CD4-positive, alpha-beta T cell treated with Interleukin-17A for 1 hour (primary cell): ENCODE data around the gene ALK.
"Not testable (repeated sequence)": the region's sequence is repeated elsewhere in the genome, so short reads cannot be mapped to it uniquely, and the experiment has no call there.

Source experiments
- DNase-seq: peaks from one replicate; pipeline ENCODE4 v3.0.0-alpha.2; 2020

The ALK gene

DNA sequence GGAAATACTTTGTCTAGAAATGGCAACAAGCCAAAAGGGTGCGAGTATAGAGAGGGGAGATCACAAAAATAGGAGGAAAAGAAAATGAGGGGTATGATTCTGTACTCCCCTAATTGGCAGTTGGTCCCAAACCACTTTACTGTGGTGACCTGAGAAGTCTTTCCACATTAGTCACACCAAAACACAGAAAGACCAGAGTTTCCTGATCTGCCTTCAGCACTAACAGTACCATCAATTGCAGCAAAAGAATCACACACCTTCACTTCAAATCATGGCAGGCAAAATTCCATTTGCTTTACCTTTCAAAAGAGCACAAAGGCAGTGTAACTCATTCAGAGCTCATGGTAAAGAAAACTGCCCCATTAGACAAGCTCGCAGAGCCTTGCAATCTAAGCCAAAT lies 86.8 kb downstream of the ALK start:
- DNase-seq, result no peak

DNA sequence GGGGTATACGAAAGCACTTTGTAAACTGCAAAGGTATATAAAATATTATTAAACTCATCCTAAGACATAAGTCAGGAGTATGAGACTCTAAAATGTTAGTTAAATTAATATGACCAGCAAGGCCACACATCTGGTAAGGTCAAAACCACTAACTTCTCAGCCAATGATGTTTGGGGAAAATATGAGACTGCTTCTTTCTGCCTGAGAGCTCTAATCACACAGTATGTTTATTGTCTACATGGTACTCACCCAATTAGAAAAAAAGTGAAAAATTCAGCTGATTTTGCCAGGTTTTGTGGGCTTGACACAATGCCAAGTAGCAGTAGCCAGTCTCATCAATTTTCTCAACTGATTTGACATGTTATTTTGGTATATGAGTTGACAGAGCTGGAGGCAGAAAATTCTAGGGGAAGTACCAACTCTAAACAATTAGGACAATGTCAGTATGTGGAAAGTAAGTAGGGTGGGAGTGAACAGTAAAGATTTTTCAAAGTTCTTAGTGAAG lies 87.3 kb downstream of the ALK start:
- no peak for DNase-seq

DNA sequence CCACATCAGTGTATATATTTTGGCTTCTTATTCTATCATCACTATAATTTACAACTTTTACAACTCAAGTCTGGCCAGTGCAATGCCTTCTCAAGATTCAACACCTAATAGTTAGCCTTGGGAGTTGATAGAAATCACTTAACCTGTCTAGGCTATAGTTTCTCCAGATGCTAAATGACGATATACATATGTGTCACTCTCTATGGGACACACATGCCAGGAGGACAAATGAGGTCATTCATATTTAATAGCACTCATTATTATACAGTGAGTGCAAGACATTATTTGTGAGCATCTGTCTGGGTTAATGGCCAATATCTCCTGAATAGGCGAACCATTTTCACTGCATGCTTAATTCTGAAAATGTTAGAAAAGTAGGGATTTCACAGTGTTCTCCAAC lies 89.8 kb downstream of the ALK start:
- DNase-seq, result no peak

DNA sequence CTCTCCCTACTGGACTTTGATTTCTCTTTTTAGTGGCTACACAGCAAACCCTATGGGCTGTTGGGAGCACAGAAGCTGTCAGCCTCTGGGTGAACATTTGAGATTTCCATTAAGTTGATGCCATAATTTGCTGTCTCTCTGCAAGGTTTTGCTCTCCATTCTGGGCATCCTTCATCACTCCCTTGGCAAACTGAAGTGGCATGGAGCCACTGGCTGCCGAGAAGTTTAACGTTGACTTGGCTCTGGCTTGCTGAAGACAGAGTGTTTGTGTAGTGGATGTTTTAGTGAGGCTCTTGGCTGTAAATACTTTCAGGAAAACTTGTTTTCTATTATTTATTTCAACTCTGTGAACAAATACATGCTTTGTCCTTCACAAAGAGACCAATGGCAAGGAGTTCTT lies 91.5 kb downstream of the ALK start:
- no peak for DNase-seq

DNA sequence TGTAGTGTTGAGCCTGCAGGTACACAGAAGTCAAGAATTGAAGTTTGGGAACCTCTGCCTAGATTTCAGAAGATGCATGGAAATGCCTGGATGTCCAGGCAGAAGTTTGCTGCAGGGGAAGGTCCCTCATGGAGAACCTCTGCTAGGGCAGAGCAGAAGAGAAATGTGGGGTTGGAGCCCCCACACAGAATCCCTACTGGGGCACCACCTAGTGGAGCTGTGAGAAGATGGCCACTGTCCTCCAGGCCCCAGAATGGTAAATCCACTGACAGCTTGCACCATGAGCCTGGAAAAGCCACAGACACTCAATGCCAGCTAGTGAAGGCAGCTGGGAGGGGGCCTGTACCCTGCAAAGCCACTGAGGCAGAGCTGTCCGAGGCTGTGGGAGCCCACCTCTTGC lies 97.2 kb downstream of the ALK start:
- DNase-seq, result not testable (repeated sequence)

DNA sequence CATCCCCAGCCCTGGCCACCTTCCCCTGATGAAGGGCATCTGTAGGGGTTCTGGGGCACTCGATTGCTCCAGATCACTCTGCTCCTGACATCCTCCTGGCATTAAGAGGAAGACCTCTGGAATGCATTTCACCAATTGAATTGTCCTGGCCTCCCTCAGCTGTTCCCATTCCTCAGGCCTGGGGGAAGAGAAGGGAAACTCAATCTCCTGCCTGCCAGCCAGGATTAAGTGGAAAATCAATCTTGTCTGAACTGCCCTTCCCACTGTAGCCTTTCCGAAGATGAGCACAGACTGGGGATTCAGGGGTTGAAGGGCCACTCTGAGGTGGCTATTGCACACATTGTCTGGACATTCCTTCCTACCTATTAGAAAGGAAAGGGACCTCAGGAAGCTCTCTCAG lies 99.8 kb downstream of the ALK start:
- DNase-seq, result no peak

DNA sequence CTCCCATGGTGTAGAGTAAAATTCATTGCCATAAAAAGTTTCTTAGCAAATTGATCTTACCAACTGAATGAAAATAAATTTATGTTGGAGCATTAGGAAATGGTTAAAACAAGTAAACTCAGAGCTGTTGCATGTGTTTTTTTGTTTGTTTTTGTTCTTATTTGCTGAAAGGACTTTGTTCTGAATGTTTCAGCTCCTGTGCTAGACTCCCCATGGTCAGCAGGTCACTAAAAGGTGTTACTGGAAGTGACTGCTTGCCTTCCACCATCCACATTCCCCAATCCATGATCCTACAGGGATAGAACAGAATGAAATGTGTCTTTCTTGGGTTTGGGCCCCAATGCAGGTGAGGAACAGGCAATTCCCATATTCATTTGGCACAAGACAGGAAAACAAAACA lies 101.8 kb downstream of the ALK start:
- DNase-seq, result no peak

DNA sequence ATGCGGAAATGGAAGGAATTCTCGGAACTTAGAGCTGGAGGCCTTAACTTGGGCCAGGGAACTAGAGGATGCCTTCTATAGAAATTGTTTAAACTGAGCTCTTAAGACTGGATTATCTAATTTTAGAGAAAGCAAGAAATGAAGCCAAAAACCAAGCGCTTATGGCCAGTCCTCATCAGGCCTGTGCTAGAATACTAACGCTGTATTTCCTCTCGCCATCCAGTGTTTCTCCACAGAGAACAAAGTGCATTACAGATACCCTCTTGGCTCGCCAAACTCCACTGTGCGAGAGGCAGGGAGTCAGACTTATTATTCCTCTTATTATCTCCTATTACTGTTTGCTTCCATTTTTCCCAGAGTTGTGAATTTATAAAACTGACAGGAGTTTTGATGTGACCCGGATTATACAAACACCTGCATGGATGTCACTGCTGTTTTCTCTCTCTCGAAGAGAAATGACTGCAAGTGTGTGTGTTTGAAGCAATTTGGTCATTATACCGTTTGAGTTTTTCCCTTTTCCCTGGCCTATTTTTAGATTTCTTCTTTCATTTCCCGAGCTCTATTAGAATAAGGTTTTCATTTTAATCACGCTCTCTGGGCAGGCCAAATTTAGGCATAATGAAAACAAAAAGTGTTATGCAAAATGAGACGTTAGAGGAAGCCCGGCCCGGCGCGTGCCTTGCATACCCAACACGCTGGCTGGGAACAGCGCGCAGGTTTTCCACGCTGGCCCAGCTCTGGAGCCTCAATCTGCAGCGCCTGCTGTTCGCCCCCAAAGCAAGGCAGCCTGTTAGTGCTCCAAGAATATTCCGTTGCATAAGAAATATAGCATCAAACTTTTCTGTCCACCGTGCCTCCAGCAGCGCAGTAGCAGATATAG lies 103.3 kb downstream of the ALK start:
- DNase-seq, result no peak

DNA sequence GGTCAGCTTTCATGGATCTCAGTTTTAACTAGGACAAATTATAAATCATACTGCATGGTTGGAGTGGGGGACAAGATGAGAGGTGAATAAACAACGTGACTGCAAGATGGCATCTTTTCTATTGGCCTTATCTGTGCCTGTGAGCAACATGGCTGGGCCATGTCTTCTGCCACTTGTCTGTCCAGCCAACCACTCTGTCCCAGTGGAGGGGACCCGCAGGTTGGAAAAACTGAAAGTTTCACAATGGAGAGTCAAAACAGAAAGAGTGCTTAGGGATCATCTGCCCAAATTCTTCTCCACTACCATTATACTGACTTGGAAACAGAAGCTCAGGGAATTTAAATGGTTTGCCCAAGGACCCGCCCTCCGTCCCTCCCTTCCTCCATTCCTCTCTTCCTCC lies 104.1 kb downstream of the ALK start:
- no peak for DNase-seq

DNA sequence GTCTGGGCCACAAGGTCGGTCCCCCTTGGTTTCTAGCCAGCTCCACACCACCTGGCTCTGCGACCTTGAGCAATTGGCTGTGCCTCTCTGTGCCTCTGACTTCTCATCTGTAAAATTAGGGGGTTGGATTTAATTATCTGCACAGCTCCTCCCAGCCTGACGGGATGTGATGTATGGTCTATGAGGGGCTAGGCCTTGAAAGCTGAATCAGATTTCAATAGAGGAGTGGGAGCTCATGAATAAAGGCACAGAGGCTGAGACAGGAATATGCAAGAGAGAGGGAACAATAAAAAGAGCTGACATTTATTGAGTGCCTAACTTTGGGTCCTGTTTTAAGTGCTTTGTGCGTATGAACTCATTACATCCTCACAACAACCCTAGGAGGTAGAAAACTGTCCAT lies 104.7 kb downstream of the ALK start:
- DNase-seq, result no peak

DNA sequence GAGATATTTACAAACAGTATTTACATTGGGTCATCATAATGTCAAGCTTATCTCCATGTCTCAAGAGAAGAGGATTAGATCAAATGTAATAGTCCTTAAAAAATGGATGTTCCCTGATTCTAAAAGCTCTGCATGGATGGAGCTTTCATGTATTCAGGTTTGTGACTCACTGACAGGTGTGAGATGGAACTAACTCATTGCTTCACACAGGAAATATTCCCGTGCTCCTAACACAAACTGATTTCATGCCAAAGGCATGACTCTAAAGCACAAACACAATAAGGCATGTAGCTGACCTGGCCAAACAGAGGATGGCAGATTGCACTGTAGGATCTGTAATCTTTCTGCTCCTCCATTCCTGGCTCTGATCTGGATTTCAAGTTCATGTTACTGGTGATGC lies 110.0 kb downstream of the ALK start:
- DNase-seq, result no peak

DNA sequence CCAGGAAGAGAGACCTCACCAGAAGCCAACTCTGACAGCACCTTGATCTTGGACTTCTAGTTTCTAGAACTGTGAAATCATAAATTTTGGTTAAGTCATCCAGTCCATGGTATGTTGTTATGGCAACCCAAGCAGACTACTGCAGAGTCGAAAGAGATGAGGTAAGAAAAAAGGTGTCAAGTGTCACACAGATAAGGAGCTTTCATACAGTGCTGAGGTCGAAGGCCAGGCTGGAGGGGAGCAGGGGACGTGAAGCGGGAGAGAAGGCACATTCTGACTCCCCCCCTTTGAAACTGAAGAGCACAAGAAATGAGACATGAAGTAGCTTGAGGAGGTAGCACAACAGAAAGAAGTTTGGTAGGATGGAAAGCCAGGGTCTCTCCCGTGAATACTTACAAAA lies 110.4 kb downstream of the ALK start:
- no peak for DNase-seq

DNA sequence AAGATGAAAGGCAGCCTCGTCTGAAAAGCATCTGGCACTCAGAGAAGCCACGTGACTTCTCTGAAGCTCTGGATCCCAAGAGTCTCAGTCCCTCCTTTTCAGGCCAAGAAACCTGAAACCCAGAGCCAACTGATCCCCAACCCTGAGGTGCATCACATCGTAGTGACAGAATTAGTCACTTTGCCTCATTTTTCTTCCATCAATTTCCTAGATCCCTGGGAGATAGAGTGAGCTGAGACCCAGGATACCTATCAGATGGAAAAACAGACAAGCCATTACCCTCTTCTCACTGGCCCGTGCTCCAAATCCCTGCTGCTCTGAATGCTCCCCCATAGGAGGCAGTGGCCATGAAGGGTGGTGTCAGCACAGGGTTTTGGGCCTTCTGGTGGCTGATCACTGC lies 113.1 kb downstream of the ALK start:
- DNase-seq, result no peak

DNA sequence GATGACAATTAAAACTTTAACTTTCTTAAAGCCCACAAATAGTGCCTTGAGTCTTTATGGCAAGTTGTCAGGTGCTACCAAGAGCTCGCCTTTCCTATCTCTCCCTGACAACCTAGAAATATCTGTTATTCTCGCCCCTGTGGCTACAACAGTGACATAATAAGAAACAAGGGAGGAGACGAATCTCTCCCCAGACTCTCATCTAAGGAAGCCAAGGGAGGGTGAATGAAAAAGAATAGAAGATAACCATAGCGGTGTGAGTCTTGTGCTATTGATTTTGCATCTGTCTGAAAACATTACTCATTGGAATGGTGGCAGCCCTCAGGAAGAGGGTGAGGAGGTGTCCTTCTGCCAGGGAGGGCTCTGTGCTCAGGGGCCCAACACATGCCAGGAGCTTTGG lies 114.3 kb downstream of the ALK start:
- no peak for DNase-seq

DNA sequence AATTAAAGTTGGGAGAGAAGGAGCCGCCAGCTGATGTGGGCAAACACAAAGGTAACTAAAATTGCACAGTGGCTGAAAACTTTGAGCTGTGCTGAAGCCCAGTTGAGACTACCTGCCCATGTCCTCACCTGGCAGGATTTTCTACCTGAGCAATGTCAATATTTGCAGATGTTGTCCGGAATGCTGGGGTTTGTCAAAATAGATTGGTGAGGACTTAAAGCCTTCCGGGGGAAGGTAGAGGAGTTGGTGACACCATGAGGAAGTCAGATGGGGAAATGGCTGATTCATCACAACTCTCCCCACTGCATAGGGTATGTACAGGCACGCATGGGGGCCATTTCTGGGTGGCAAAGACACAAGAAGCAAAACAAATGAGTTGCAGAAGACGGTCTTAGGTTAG lies 114.9 kb downstream of the ALK start:
- DNase-seq, result no peak

DNA sequence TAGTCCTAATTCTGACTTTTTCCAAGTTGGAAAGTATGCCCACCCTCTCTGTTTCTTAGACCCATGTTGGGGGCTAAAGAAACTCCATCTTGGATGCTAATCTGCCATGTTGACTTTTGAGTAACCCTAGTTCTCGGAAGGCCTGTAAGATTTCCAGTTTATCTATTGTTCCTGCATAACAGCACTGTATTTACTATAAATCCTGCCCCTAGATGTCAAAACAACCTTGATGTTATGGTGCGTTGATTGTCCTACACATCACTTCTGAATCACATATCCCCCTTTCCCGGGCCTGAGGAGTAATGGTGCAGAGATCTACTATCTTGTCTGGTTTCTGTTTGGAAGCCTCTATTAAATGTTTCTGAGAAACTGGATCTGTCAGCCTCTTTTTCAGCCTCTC lies 116.7 kb downstream of the ALK start:
- no peak for DNase-seq

DNA sequence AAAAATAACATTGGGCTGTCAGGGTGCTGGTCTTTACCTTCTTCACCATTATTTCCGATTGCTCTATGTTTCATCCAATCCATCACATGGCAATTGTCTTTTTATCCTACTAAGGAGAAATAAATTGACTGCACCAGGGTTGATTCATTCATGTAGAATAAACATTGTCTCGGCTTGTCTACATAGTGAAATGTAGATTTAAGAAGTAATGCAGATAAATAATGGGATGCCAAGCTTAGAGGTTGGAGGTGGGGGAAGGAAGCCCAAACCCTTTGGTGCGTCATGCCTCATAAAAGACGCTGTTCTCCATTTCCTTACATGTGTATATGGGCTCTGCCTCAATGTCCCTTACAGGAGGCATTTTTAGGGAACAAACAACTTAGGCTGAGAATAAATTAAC lies 117.8 kb downstream of the ALK start:
- no peak for DNase-seq

DNA sequence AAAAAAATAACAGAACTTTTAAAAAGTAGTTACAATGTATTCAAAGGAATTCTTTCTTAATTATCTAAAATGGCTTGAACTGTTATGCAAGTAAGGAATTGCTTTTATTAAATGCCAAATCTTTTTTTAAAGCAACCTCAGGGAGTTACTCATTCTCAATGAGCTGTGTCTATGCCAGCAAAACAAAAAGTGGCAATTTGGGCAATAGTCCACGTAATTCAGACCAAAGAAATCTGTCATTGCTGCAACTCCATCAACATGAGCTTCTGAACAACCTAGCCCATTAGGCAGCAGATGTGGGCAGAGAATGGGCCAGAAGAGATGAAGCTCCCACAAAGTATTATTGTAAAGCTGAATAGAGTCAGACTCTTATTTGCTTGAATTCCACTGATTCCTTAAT lies 118.4 kb downstream of the ALK start:
- no peak for DNase-seq

DNA sequence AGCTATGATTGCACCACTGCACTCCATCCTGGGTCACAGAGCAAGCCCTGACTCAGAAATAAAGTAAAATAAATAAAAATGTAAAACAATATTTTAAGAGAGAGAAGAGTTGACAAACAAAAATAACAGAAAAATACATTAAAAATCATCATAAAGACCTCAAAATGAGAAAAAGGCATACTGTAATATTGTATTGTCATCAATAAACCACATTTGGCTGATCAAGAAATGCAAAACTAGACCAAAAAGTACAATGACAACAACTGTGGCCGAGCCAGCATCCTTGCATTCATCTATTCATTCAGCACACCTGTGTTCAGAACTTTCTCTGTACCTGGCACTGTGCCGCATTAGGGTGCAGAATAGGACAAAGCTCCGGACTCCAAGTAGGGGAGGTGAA lies 121.8 kb downstream of the ALK start:
- DNase-seq, result no peak

DNA sequence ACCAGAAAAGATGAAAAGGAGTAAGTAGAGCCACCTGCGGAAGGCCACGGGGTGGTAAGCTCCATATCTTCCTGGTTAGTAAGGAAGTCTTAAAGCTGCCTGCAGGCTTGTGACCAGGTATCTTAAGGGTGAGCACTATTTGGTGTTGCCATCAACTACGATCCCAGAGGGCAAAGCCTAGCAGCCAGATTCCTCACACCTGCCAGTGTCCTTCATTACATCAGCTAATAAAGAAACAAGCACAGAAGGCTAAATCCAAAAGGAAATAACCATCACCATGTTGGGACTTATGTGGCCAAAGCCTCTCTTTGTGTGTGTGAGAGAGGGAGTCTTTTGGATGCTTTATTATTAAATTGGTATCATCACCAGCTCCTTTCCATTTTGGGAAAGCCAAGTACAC lies 123.5 kb downstream of the ALK start:
- DNase-seq, result no peak

DNA sequence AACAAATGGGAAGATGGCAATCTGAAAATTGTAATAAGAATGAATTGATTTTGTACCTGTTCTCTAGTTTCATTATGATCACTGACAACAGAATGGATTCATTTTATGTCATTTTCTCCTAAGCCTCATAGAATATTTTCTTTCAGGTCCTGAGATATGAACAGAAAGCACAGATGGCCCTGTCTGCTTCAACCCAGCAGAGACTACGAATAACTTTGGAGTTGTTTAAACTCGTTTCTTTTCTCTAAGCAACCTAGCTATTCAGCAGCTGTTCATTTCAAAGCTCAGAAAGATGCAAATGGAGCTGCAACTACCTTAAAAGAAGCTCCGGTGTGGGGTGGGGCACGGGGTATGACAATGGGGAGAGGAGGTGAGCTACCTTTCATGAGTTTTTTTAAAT lies 124.9 kb downstream of the ALK start:
- DNase-seq, result no peak

DNA sequence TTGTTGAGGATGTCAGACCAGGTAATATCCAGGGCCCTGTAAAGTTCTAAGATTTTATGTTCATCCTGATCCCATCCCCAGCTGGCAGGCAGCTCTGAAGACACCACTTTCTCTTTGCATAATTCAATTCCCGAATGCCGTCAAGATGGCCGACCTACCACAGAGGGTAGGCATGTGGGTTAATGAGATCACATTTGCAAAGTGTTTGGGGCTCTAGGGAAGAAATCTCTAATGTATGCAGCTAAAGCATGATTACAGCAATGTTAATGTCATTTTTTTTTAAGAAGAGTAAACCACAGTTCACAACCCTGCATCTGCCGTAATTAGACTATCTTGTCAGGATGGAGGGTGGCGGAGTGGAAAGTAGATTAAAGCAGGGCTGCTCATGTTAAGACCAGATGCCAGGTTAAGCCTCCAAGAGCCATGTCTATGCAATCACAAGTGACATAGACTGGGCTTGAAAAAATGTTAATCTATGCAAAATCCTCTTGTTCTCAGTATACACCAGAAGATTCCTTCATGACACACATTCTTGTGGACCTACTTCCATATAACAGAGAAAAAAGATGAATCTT lies 131.4 kb downstream of the ALK start:
- no peak for DNase-seq

DNA sequence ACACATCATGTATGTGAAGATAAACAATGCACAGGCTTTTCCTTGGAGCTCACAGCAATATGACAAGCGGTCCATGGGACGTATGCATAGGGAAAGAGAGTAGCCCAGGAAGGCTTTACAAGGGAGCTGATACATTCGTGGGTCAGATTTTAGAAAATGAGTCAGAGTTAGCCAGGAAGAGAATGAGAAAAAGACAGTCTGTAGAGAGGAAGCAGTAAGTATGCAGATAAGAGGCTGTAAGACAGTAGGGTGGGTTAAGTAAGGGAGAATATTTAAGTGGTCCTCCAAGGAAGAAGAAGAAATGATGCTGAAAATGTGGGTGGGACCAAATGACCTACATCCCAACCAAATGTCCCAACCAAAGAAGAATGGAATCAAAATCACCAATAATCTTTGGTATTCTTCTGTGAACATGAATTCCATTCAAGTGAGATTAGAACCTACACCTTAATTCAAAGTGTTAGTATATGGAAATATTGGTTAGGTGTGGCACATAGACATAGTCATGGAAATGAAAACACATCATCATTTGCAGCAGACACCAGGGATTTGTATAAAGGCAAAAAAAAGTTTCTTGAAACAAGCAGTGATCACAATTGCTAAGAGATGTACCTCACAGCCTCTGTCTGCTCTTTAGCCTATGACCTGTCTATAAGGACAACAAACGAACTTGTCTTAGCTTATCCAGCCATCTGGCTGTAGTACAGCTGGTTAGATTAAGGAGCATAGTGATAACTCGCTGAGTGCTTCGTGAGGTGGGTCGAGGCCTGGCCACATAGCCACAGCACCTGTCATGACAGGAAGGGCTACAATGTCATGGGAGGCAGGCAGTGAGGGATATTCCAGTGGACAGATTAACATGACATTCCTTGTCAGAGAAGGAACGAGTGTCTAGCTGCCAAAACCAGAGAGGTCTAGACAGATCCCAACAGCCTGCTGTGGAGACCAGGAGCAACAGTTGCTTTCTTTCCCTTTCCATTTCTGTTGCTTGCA lies 133.6 kb downstream of the ALK start:
- DNase-seq, result no peak

DNA sequence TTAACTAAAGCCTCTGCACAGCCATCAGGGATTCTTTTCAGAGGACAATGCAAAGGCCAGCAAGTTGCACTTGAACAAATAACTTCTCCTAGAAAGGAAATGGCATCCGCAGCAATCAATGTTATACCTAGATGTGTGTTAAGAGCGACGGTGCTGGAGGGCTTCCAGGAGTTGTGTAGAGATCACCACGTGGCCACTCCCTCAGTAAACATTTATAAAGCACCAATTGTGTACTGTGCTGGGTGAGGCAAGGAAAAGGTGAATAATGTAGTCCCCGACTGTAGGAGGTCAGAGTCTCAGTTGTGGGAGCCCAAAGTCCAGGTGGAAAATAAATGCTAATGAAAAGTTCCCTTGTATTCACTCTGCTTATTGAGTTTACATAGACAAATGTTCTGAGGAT lies 135.0 kb downstream of the ALK start:
- no peak for DNase-seq
